Esophagus muscularis mucosa (tissue), 4 donors: ENCODE data around the gene EML6. TPM values are rescaled to one million over a fixed set of nuclear protein-coding genes. Genes with fewer than 3 reads are reported as not detected.

Experiments used
- DNase-seq: peaks from one replicate; pipeline ENCODE4 v3.0.0-alpha.2; 2017; ENCODE audit errors: extremely low spot score
- H3K27ac ChIP-seq, 4 donors: fragments of 200-600 bp; sonication (generic); replicated peaks in 1 of 4; 1 replicate in 3 of 4; 2 replicates in 1 of 4; pipeline ENCODE4 v1.5.1; 2016 to 2019; ENCODE audit warnings: mild to moderate bottlenecking in 1 of 4
- H3K27me3 ChIP-seq, 4 donors: fragments of 200-600 bp; sonication (generic); one replicate each; pipeline versions ENCODE4 v1.5.1 to v1.6.0; 2016 to 2019
- H3K36me3 ChIP-seq, 4 donors: fragments of 200-600 bp; sonication (generic); one replicate each; pipeline ENCODE4 v1.5.1; 2016 to 2019
- H3K4me1 ChIP-seq, 4 donors: fragments of 200-600 bp; sonication (generic); one replicate each; pipeline ENCODE4 v1.5.1; 2016 to 2019
- H3K4me3 ChIP-seq, 4 donors: fragments of 200-600 bp; sonication (generic); 1 replicate in 2 of 4; 2 replicates in 2 of 4; pipeline ENCODE4 v1.5.1; 2016 to 2019; ENCODE audit warnings: mild to moderate bottlenecking in 4 of 4, moderate library complexity in 1 of 4
- H3K9me3 ChIP-seq, 4 donors: fragments of 200-600 bp; sonication (generic); 1 replicate in 3 of 4; 2 replicates in 1 of 4; pipeline ENCODE4 v1.5.1; 2016 to 2019
- CTCF ChIP-seq, 3 experiments: fragments of 200-600 bp in 2 of 3; fragments of 450-650 bp in 1 of 3; sonication (generic) in 2 of 3; IDR thresholded peaks; one replicate each; pipeline ENCODE4 v1.5.1; 2017 to 2019; ENCODE audit warnings: antibody characterized with exemption in 3 of 3, mild to moderate bottlenecking in 2 of 3, moderate library complexity in 1 of 3
- EP300 ChIP-seq: sonication (generic); formaldehyde crosslinking; IDR thresholded peaks from one replicate; pipeline ENCODE4 v1.6.1; 2017; ENCODE audit warnings: antibody characterized with exemption
- POLR2A ChIP-seq: fragments of 450-650 bp; IDR thresholded peaks from one replicate; pipeline ENCODE4 v1.6.1; 2017; ENCODE audit warnings: antibody characterized with exemption, moderate library complexity, mild to moderate bottlenecking, low read depth
- POLR2AphosphoS5 ChIP-seq, 2 donors: sonication (generic); formaldehyde crosslinking; IDR thresholded peaks; one replicate each; pipeline ENCODE4 v1.6.1; 2017; ENCODE audit warnings: antibody characterized with exemption in 2 of 2
- WGBS: methylation state at CpG from one replicate; pipeline ENCODE4 v1.1.5; 2018; 5-methylcytosine and 5-hydroxymethylcytosine counted together
- intact Hi-C: fragments of 100-400 bp; cut with DNase I; formaldehyde crosslinking; loops from one replicate; pipeline ENCODE4 v1.15.1; 2023
- total RNA-seq, 4 donors: library from RNA; depleted of rRNA; stranded (reverse); fragments of >200 nt; gene quantifications; one replicate each; pipeline versions ENCODE4 v1.1.0 to v1.2.1, GENCODE V29; 2016

Gene EML6
- total RNA-seq, 4 donors from 2014 or later = 0.75 to 4.6 (median 0.89) TPM

- Histone ChIP-seq H3K9me3 (no peaks in the 10 kb centered on the region), H3K36me3 (no peaks in the 10 kb centered on the region), H3K4me1 (no peaks in the 10 kb centered on the region), H3K4me3 (no peak overlapping the region), H3K27me3 (no peaks in the 10 kb centered on the region), H3K27ac (no peak overlapping the region)
- no peak for DNase-seq
- intact Hi-C loops = no loop called here
- WGBS = 98% methylated on average over 2 of the region's 2 CpGs
- TF ChIP-seq POLR2A (no peak), POLR2AphosphoS5 (IDR thresholded peaks at IDR 0.05) (no peak), EP300 (no peak)
These were observed 36.8 kb downstream of the EML6 start for GRCh38 chr2:54760310-54760709.

- no peaks in the 10 kb centered on the region for H3K9me3 ChIP-seq
- no peaks in the 10 kb centered on the region for H3K4me1 ChIP-seq
- intact Hi-C loops = no loop called here
- no peak overlapping the region for H3K4me3 ChIP-seq
- no peaks in the 10 kb centered on the region for H3K27me3 ChIP-seq
- TF ChIP-seq POLR2AphosphoS5 (IDR thresholded peaks at IDR 0.05) = no peak
- 85% methylated on average over 7 of the region's 7 CpGs for WGBS
- no peak overlapping the region for H3K27ac ChIP-seq
- H3K36me3 ChIP-seq = no peaks in the 10 kb centered on the region
- no peak for DNase-seq
These were observed 40.3 kb downstream of the EML6 start for GRCh38 chr2:54763636-54764291.

GRCh38 chr2:54767921-54768320 lies 44.5 kb downstream of the EML6 start:
- Histone ChIP-seq H3K27ac (no peak overlapping the region), H3K4me3 (no peak overlapping the region), H3K36me3 (no peaks in the 10 kb centered on the region), H3K4me1 (no peaks in the 10 kb centered on the region), H3K27me3 (no peaks in the 10 kb centered on the region), H3K9me3 (no peaks in the 10 kb centered on the region)
- intact Hi-C loops = no loop called here
- TF ChIP-seq POLR2A = no peak
- TF ChIP-seq POLR2AphosphoS5 (IDR thresholded peaks at IDR 0.05) = no peak
- no peak for DNase-seq

GRCh38 chr2:54768772-54769428 lies 45.4 kb downstream of the EML6 start:
- H3K27ac ChIP-seq = no peak overlapping the region
- TF ChIP-seq EP300 (no peak), CTCF (IDR thresholded peaks at IDR 0.05) (no peak), POLR2AphosphoS5 (IDR thresholded peaks at IDR 0.05) (no peak), POLR2A (no peak)
- 41% methylated on average over 1 of the region's 1 CpG for WGBS
- H3K27me3 ChIP-seq = no peaks in the 10 kb centered on the region
- intact Hi-C loops = no loop called here
- DNase-seq = no peak
- H3K4me3 ChIP-seq = no peak overlapping the region
- H3K36me3 ChIP-seq = no peaks in the 10 kb centered on the region
- no peaks in the 10 kb centered on the region for H3K4me1 ChIP-seq
- no peaks in the 10 kb centered on the region for H3K9me3 ChIP-seq

- Histone ChIP-seq H3K9me3 (peaks cover 0 to 3% (median under 1%) of the 10 kb centered on the region in 4 donors), H3K36me3 (no peaks in the 10 kb centered on the region), H3K4me3 (no peak overlapping the region), H3K4me1 (no peaks in the 10 kb centered on the region), H3K27ac (no peak overlapping the region), H3K27me3 (no peaks in the 10 kb centered on the region)
- DNase-seq = no peak
- TF ChIP-seq POLR2AphosphoS5 (IDR thresholded peaks at IDR 0.05) = no peak
- no peak for TF ChIP-seq CTCF (IDR thresholded peaks at IDR 0.05)
- TF ChIP-seq EP300 = no peak
- no peak for TF ChIP-seq POLR2A
- intact Hi-C loops = no loop called here
- 88% methylated on average over 2 of the region's 2 CpGs for WGBS
These were observed 46.7 kb downstream of the EML6 start for GRCh38 chr2:54770211-54770610.

- H3K27me3 ChIP-seq = no peaks in the 10 kb centered on the region
- TF ChIP-seq EP300 (no peak), POLR2AphosphoS5 (IDR thresholded peaks at IDR 0.05) (no peak), CTCF (IDR thresholded peaks at IDR 0.05) (no peak)
- no peak overlapping the region for H3K4me3 ChIP-seq
- no peaks in the 10 kb centered on the region for H3K4me1 ChIP-seq
- H3K27ac ChIP-seq = no peak overlapping the region
- intact Hi-C loops = no loop called here
- DNase-seq = no peak
- WGBS = 98% methylated on average over 3 of the region's 3 CpGs
- H3K9me3 ChIP-seq = peaks cover 0 to 7% (median 5%) of the 10 kb centered on the region in 4 donors
- no peaks in the 10 kb centered on the region for H3K36me3 ChIP-seq
These were observed 47.2 kb downstream of the EML6 start for GRCh38 chr2:54770676-54771075.
